Measurements from ENCODE around the gene WIPI1. TPM values are rescaled to one million over a fixed set of nuclear protein-coding genes. Genes with fewer than 3 reads are reported as not detected.
A peak's percentile ranks its signal among the peaks of the same experiment; 100 is the strongest.
"Not testable (repeated sequence)": the region's sequence is repeated elsewhere in the genome, so short reads cannot be mapped to it uniquely, and the experiment has no call there.

Gene WIPI1, protein sequence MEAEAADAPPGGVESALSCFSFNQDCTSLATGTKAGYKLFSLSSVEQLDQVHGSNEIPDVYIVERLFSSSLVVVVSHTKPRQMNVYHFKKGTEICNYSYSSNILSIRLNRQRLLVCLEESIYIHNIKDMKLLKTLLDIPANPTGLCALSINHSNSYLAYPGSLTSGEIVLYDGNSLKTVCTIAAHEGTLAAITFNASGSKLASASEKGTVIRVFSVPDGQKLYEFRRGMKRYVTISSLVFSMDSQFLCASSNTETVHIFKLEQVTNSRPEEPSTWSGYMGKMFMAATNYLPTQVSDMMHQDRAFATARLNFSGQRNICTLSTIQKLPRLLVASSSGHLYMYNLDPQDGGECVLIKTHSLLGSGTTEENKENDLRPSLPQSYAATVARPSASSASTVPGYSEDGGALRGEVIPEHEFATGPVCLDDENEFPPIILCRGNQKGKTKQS
- total RNA-seq: 6.8 TPM
- 17.8 TPM for polyA plus RNA-seq
- long read RNA-seq, donor 1, partial matches to known transcripts: 0 of 1 reads
- long read RNA-seq, donor 1, other reads (novel, unspliced or antisense): 0 of 1 reads
- long read RNA-seq, donor 2: 0 reads
- long read RNA-seq, donor 3, partial matches to known transcripts: 0 of 2 reads
- long read RNA-seq, donor 3, other reads (novel, unspliced or antisense): 0 of 2 reads
- long read RNA-seq, donor 4, partial matches to known transcripts: 0 of 1 reads
- long read RNA-seq, donor 4, other reads (novel, unspliced or antisense): 0 of 1 reads
- long read RNA-seq, donor 5, transcript WIPI1-201 (13 exons, 1,832 nt): major isoform, 5 of 5 reads
- long read RNA-seq, donor 5, partial matches to known transcripts: 0 of 5 reads
- long read RNA-seq, donor 5, other reads (novel, unspliced or antisense): 0 of 5 reads
- long read RNA-seq, donor 6, partial matches to known transcripts: 0 of 2 reads
- long read RNA-seq, donor 6, other reads (novel, unspliced or antisense): 0 of 2 reads
- long read RNA-seq, donor 7, partial matches to known transcripts: 0 of 1 reads
- long read RNA-seq, donor 7, other reads (novel, unspliced or antisense): 0 of 1 reads
- long read RNA-seq, donor 8: 0 reads
- long read RNA-seq, donor 9: 0 reads
- long read RNA-seq, donor 10: 0 reads

DNA sequence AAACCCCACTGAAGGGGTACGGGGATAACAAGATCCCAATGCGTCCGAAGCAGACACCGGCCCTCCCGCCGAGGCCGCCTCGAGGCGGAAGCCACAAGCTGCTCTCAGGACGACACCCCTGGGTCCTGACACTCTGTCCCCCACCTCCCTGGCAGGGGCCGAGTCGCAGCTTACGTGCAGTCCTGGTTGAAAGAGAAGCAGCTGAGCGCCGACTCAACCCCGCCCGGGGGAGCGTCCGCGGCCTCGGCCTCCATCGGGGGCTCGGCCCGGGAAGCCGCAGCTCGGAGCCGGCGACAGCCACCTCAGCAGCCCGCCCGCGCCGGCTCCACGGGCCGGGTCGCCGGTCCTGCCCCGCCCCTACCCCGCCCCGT is at the start of gene WIPI1:
Gene WIPI1 (minus strand): TSS at position 329 of the 371 bp plus-strand sequence. CDS start 75 bp downstream, at position 254.
- Histone ChIP-seq H3K27ac (ENCODE audit: low read depth in 1 of 2, low read length in 1 of 2) (peak within 1 kb of the TSS; percentile 73 to 74), H3K9me3 (ENCODE audit: control insufficient read depth in 2 of 2, insufficient read depth in 1 of 2, low read length in 1 of 2) (no peaks in the 10 kb centered on the region), H3K36me3 (ENCODE audit: control insufficient read depth in 2 of 2, insufficient read depth in 2 of 2, low read length in 1 of 2) (no peaks in the 10 kb centered on the region), H3K4me1 (ENCODE audit: control insufficient read depth in 2 of 2, insufficient read depth in 2 of 2, low read length in 2 of 2) (peaks cover 10 to 49% of the 10 kb centered on the region in 2 donors), H3K4me3 (ENCODE audit: low read length in 2 of 2) (peak within 1 kb of the TSS; percentile 61 to 72), H3K27me3 (ENCODE audit: control insufficient read depth in 2 of 2, insufficient read depth in 1 of 2, low read length in 1 of 2) (peaks cover 9 to 10% of the 10 kb centered on the region in 2 donors)
- WGBS: under 1% methylated on average over 39 of the region's 39 CpGs
- DNase-seq (ENCODE audit: low read depth in 6 of 9, low spot score in 9 of 9): peak in 1 of 9 donors; percentile 32

GRCh38 chr17:68505951-68506350 is 48.7 kb upstream of the WIPI1 start:
- Histone ChIP-seq H3K4me1 (ENCODE audit: control insufficient read depth in 2 of 2, insufficient read depth in 2 of 2, low read length in 2 of 2) (peaks cover 0 to 5% of the 10 kb centered on the region in 2 donors), H3K27me3 (ENCODE audit: control insufficient read depth in 2 of 2, insufficient read depth in 1 of 2, low read length in 1 of 2) (no peaks in the 10 kb centered on the region), H3K9me3 (ENCODE audit: control insufficient read depth in 2 of 2, insufficient read depth in 1 of 2, low read length in 1 of 2) (no peaks in the 10 kb centered on the region), H3K4me3 (ENCODE audit: low read length in 2 of 2) (no peak overlapping the region), H3K27ac (ENCODE audit: low read depth in 1 of 2, low read length in 1 of 2) (no peak overlapping the region), H3K36me3 (ENCODE audit: control insufficient read depth in 2 of 2, insufficient read depth in 2 of 2, low read length in 1 of 2) (no peaks in the 10 kb centered on the region)
- DNase-seq (ENCODE audit: low read depth in 6 of 9, low spot score in 9 of 9): no peak
- WGBS: 99% methylated on average over 1 of the region's 1 CpG

DNA sequence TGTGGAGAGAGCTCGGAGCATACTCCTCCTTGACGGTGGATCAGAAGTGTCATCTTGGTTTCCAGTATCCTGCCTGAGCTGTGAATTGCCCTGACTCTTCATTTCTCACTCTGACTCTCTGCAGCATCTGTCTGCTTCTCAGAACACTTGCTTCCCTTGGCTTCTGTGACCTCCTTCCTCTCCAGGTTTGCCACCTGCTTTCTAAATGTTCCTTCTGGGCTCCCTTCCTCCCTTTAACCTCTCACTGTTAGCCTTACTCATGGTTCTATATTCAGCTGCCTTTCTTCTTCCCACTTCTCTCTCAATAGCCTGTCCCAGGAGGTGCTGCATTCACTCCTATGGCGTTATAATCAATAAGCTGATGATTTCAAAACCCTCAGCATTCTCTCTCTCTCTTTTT is 43.8 kb upstream of the WIPI1 start:
- 91% methylated on average over 3 of the region's 3 CpGs for WGBS
- no peak overlapping the region for H3K27ac ChIP-seq (ENCODE audit: low read depth in 1 of 2, low read length in 1 of 2)
- H3K27me3 ChIP-seq (ENCODE audit: control insufficient read depth in 2 of 2, insufficient read depth in 1 of 2, low read length in 1 of 2): no peaks in the 10 kb centered on the region
- no peak overlapping the region for H3K4me3 ChIP-seq (ENCODE audit: low read length in 2 of 2)
- no peaks in the 10 kb centered on the region for H3K9me3 ChIP-seq (ENCODE audit: control insufficient read depth in 2 of 2, insufficient read depth in 1 of 2, low read length in 1 of 2)
- peaks cover 0 to 7% of the 10 kb centered on the region in 2 donors for H3K4me1 ChIP-seq (ENCODE audit: control insufficient read depth in 2 of 2, insufficient read depth in 2 of 2, low read length in 2 of 2)
- DNase-seq (ENCODE audit: low read depth in 6 of 9, low spot score in 9 of 9): no peak
- no peaks in the 10 kb centered on the region for H3K36me3 ChIP-seq (ENCODE audit: control insufficient read depth in 2 of 2, insufficient read depth in 2 of 2, low read length in 1 of 2)

GRCh38 chr17:68499587-68499986 is 42.3 kb upstream of the WIPI1 start:
- WGBS: 98% methylated on average over 5 of the region's 5 CpGs
- no peak overlapping the region for H3K4me3 ChIP-seq (ENCODE audit: low read length in 2 of 2)

DNA sequence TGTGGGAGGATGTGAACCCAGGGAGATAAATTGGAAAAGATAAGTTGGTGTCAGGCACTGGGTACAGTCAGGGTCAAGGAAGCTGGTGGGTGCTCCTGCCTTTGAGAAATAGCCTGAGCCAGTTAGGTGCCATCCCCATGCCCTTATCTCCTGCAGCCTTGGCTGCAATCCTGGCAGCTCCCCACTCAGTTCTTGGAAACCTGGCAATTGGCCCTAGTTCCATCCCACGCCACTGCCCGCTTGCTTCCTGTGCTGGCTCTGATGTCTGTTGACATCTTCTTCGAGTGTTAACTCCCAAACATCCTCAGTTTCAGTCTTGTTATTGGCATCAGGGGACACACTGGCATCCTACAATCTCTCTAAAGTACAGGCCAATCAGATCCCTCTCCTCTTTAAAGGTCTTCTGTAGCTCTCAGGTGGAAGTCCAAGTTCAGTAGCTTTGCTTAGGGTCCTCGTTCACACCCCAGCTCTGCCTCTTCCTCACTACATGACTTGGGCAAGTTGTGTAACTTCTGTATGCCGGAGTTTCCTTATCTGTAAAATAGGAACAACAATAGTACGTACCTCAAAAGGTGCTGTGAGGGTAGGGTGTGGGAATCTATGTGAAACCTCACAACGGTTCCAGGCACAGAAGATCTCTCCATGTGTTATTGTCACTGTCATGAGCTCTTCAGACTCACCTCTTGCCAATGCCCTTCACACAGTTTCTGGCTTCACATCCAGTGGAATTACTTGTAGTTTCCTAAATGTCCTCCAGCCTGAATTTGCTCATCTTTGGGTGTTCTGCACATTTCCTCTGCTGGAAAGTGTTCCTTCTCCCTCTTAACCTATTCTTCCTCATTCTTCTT is 41.4 kb upstream of the WIPI1 start:
- H3K9me3 ChIP-seq (ENCODE audit: control insufficient read depth in 2 of 2, insufficient read depth in 1 of 2, low read length in 1 of 2): no peaks in the 10 kb centered on the region
- H3K27ac ChIP-seq (ENCODE audit: low read depth in 1 of 2, low read length in 1 of 2): peak overlapping the region; percentile 42 to 62
- no peaks in the 10 kb centered on the region for H3K36me3 ChIP-seq (ENCODE audit: control insufficient read depth in 2 of 2, insufficient read depth in 2 of 2, low read length in 1 of 2)
- H3K27me3 ChIP-seq (ENCODE audit: control insufficient read depth in 2 of 2, insufficient read depth in 1 of 2, low read length in 1 of 2): no peaks in the 10 kb centered on the region
- WGBS: 88% methylated on average over 7 of the region's 7 CpGs
- H3K4me3 ChIP-seq (ENCODE audit: low read length in 2 of 2): no peak overlapping the region
- DNase-seq (ENCODE audit: low read depth in 6 of 9, low spot score in 9 of 9): no peak
- peaks cover 0 to 7% of the 10 kb centered on the region in 2 donors for H3K4me1 ChIP-seq (ENCODE audit: control insufficient read depth in 2 of 2, insufficient read depth in 2 of 2, low read length in 2 of 2)

More at GRCh38 chr17:68499587-68499986, 42.3 kb upstream of the WIPI1 start:
- no peak for DNase-seq (ENCODE audit: low read depth in 6 of 9, low spot score in 9 of 9)
- peaks cover 0 to 7% of the 10 kb centered on the region in 2 donors for H3K4me1 ChIP-seq (ENCODE audit: control insufficient read depth in 2 of 2, insufficient read depth in 2 of 2, low read length in 2 of 2)
- H3K27ac ChIP-seq (ENCODE audit: low read depth in 1 of 2, low read length in 1 of 2): no peak overlapping the region
- H3K36me3 ChIP-seq (ENCODE audit: control insufficient read depth in 2 of 2, insufficient read depth in 2 of 2, low read length in 1 of 2): no peaks in the 10 kb centered on the region
- no peaks in the 10 kb centered on the region for H3K9me3 ChIP-seq (ENCODE audit: control insufficient read depth in 2 of 2, insufficient read depth in 1 of 2, low read length in 1 of 2)
- no peaks in the 10 kb centered on the region for H3K27me3 ChIP-seq (ENCODE audit: control insufficient read depth in 2 of 2, insufficient read depth in 1 of 2, low read length in 1 of 2)

DNA sequence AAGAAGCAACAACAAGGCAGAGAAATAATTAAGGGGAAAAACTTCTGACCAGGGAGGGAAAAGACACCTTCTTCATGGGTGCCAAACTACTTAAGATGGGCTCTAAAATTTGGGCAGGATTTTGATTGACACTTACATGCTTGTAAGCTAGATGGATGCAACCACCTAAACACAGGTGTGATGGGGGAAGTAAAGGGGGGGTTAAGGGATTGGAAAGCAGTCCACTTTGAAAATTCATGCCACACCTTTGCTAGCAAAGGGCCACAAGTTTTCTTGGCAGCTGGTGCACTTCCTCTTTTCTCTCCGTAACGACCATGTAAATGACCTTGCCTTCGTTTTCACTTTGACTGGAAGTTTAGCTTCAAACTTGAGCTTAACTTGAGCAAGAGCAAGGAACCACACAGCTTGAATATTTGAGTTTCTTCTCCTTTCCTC is 40.6 kb upstream of the WIPI1 start:
- Histone ChIP-seq H3K4me3 (ENCODE audit: low read length in 2 of 2) (no peak overlapping the region), H3K4me1 (ENCODE audit: control insufficient read depth in 2 of 2, insufficient read depth in 2 of 2, low read length in 2 of 2) (peaks cover 0 to 7% of the 10 kb centered on the region in 2 donors), H3K27ac (ENCODE audit: low read depth in 1 of 2, low read length in 1 of 2) (peak overlapping the region; percentile 42 to 62), H3K36me3 (ENCODE audit: control insufficient read depth in 2 of 2, insufficient read depth in 2 of 2, low read length in 1 of 2) (no peaks in the 10 kb centered on the region), H3K9me3 (ENCODE audit: control insufficient read depth in 2 of 2, insufficient read depth in 1 of 2, low read length in 1 of 2) (no peaks in the 10 kb centered on the region), H3K27me3 (ENCODE audit: control insufficient read depth in 2 of 2, insufficient read depth in 1 of 2, low read length in 1 of 2) (no peaks in the 10 kb centered on the region)
- WGBS: 5% methylated on average over 3 of the region's 3 CpGs
- DNase-seq (ENCODE audit: low read depth in 6 of 9, low spot score in 9 of 9): peak in 1 of 9 donors; percentile 54

- DNase-seq (ENCODE audit: low read depth in 6 of 9, low spot score in 9 of 9): no peak
- Histone ChIP-seq H3K27me3 (ENCODE audit: control insufficient read depth in 2 of 2, insufficient read depth in 1 of 2, low read length in 1 of 2) (no peaks in the 10 kb centered on the region), H3K9me3 (ENCODE audit: control insufficient read depth in 2 of 2, insufficient read depth in 1 of 2, low read length in 1 of 2) (no peaks in the 10 kb centered on the region), H3K4me3 (ENCODE audit: low read length in 2 of 2) (no peak overlapping the region), H3K36me3 (ENCODE audit: control insufficient read depth in 2 of 2, insufficient read depth in 2 of 2, low read length in 1 of 2) (no peaks in the 10 kb centered on the region), H3K27ac (ENCODE audit: low read depth in 1 of 2, low read length in 1 of 2) (no peak overlapping the region), H3K4me1 (ENCODE audit: control insufficient read depth in 2 of 2, insufficient read depth in 2 of 2, low read length in 2 of 2) (peaks cover 0 to 11% of the 10 kb centered on the region in 2 donors)
- 98% methylated on average over 4 of the region's 4 CpGs for WGBS
Measured at GRCh38 chr17:68495081-68495480, 37.8 kb upstream of the WIPI1 start.

DNA sequence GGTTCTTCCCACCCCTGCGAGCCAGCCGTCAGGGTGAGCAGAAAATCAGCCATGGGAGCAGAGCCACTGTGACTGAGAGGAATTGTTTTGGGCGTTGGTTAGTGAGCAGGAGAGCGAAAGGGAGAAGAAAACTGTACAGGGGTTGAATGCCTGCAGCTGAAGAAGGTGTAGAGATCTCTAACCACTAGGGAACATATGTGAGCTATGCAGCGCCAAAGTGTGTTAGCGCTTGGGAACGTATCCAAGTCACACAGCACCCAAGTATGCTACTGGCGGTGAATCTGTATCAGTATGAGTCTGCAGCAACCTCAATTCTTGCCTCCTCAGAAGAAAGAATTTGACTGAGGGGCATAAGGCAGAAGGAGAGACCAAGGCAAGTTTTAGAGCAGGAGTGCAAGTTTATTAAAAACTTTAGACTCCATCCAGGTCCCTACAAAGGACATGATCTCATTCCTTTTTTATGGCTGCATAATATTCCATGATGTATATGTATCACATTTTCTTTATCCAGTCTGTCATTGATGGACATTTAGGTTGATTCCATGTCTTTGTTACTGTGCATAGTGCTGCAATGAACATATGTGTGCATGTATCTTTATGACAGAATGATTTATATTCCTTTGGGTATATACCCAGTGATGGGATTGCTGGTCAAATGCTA is 35.2 kb upstream of the WIPI1 start:
- H3K27ac ChIP-seq (ENCODE audit: low read depth in 1 of 2, low read length in 1 of 2); H3K36me3 ChIP-seq (ENCODE audit: control insufficient read depth in 2 of 2, insufficient read depth in 2 of 2, low read length in 1 of 2); H3K9me3 ChIP-seq (ENCODE audit: control insufficient read depth in 2 of 2, insufficient read depth in 1 of 2, low read length in 1 of 2); H3K4me3 ChIP-seq (ENCODE audit: low read length in 2 of 2); H3K27me3 ChIP-seq (ENCODE audit: control insufficient read depth in 2 of 2, insufficient read depth in 1 of 2, low read length in 1 of 2); DNase-seq (ENCODE audit: low read depth in 6 of 9, low spot score in 9 of 9): not testable (repeated sequence)
- 98% methylated on average over 8 of the region's 8 CpGs for WGBS
- H3K4me1 ChIP-seq (ENCODE audit: control insufficient read depth in 2 of 2, insufficient read depth in 2 of 2, low read length in 2 of 2): peaks cover 0 to 11% of the 10 kb centered on the region in 2 donors
